ENCODE measurements around the gene DRG2. TPM values are rescaled to one million over a fixed set of nuclear protein-coding genes. Genes with fewer than 3 reads are reported as not detected.

DRG2 gene
- total and polyA plus RNA-seq, 2 of the 13 experiments (the other 11 are each of a cell fraction or from before 2014, with no cell fraction given) = 20.1 to 26.6 TPM

GRCh38 chr17:18087610-18088491 lies at the start of gene DRG2 (continued):
- peak; percentile 77 for TF ChIP-seq ZBTB4 (CRISPR knock-in tag; IDR thresholded peaks at IDR 0.05; ENCODE audit: borderline replicate concordance)
- no peak for TF ChIP-seq MBD4 (IDR thresholded peaks at IDR 0.05; ENCODE audit: borderline replicate concordance, low read length)
- TF ChIP-seq, protein P1, sequence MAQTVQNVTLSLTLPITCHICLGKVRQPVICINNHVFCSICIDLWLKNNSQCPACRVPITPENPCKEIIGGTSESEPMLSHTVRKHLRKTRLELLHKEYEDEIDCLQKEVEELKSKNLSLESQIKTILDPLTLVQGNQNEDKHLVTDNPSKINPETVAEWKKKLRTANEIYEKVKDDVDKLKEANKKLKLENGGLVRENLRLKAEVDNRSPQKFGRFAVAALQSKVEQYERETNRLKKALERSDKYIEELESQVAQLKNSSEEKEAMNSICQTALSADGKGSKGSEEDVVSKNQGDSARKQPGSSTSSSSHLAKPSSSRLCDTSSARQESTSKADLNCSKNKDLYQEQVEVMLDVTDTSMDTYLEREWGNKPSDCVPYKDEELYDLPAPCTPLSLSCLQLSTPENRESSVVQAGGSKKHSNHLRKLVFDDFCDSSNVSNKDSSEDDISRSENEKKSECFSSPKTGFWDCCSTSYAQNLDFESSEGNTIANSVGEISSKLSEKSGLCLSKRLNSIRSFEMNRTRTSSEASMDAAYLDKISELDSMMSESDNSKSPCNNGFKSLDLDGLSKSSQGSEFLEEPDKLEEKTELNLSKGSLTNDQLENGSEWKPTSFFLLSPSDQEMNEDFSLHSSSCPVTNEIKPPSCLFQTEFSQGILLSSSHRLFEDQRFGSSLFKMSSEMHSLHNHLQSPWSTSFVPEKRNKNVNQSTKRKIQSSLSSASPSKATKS (CRISPR knock-in tag; IDR thresholded peaks at IDR 0.05) = peak; percentile 5; the same call in 1 of the 2 replicates
- peak; percentile 96 for TF ChIP-seq ZNF350 (CRISPR knock-in tag; IDR thresholded peaks at IDR 0.05; ENCODE audit: borderline replicate concordance, low read depth)
- peak; percentile 90 for TF ChIP-seq ARNTL (CRISPR knock-in tag; IDR thresholded peaks at IDR 0.05)
- TF ChIP-seq, protein P2, sequence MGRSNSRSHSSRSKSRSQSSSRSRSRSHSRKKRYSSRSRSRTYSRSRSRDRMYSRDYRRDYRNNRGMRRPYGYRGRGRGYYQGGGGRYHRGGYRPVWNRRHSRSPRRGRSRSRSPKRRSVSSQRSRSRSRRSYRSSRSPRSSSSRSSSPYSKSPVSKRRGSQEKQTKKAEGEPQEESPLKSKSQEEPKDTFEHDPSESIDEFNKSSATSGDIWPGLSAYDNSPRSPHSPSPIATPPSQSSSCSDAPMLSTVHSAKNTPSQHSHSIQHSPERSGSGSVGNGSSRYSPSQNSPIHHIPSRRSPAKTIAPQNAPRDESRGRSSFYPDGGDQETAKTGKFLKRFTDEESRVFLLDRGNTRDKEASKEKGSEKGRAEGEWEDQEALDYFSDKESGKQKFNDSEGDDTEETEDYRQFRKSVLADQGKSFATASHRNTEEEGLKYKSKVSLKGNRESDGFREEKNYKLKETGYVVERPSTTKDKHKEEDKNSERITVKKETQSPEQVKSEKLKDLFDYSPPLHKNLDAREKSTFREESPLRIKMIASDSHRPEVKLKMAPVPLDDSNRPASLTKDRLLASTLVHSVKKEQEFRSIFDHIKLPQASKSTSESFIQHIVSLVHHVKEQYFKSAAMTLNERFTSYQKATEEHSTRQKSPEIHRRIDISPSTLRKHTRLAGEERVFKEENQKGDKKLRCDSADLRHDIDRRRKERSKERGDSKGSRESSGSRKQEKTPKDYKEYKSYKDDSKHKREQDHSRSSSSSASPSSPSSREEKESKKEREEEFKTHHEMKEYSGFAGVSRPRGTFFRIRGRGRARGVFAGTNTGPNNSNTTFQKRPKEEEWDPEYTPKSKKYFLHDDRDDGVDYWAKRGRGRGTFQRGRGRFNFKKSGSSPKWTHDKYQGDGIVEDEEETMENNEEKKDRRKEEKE (IDR thresholded peaks at IDR 0.05) = no peak
- TF ChIP-seq FOXO1 (CRISPR knock-in tag; IDR thresholded peaks at IDR 0.05) = peak; percentile 58
- no peak for TF ChIP-seq ZNF75D (CRISPR knock-in tag; IDR thresholded peaks at IDR 0.05; ENCODE audit: borderline replicate concordance)
- no peak; the same call in 1 of the 2 replicates for TF ChIP-seq MYNN (CRISPR knock-in tag; IDR thresholded peaks at IDR 0.05; ENCODE audit: low read depth)
- no peak for TF ChIP-seq SRSF9 (IDR thresholded peaks at IDR 0.05; ENCODE audit: borderline replicate concordance, insufficient read depth, low read depth, low read length, poor library complexity, severe bottlenecking)
- TF ChIP-seq MYC (CRISPR knock-in tag; IDR thresholded peaks at IDR 0.05; ENCODE audit: borderline replicate concordance) = peak; percentile 97
- TF ChIP-seq ZFP41 (CRISPR knock-in tag; IDR thresholded peaks at IDR 0.05; ENCODE audit: borderline replicate concordance) = peak; percentile 34; the same call in 1 of the 2 replicates
- no peak for TF ChIP-seq NCOR1 (IDR thresholded peaks at IDR 0.05; ENCODE audit: borderline replicate concordance, low read length)
- TF ChIP-seq ZNF567 (CRISPR knock-in tag; IDR thresholded peaks at IDR 0.05; ENCODE audit: borderline replicate concordance) = 0 out of 2 replicates have a peak, but pooled peaks have one; percentile 76
- TF ChIP-seq ARNT (IDR thresholded peaks at IDR 0.05) = no peak
- 0 out of 2 replicates have a peak, but pooled peaks have one; percentile 77 for TF ChIP-seq PAWR (CRISPR knock-in tag; IDR thresholded peaks at IDR 0.05; ENCODE audit: borderline replicate concordance)
- no peak for TF ChIP-seq EHMT2 (IDR thresholded peaks at IDR 0.05; ENCODE audit: borderline replicate concordance, low read depth, low read length)
- TF ChIP-seq TOPORS (CRISPR knock-in tag; IDR thresholded peaks at IDR 0.05) = peak; percentile 91
- TF ChIP-seq ZNF780A (CRISPR knock-in tag; IDR thresholded peaks at IDR 0.05) = no peak

Measured in HepG2 (cell line).